Esophagus muscularis mucosa (tissue), 3 donors: ENCODE measurements around the gene SLC9A1.

Source experiments
- POLR2A ChIP-seq: fragments of 450-650 bp; IDR thresholded peaks from one replicate; pipeline ENCODE4 v1.6.1; 2017; ENCODE audit warnings: antibody characterized with exemption, moderate library complexity, mild to moderate bottlenecking, low read depth
- POLR2AphosphoS5 ChIP-seq, 2 donors: sonication (generic); formaldehyde crosslinking; IDR thresholded peaks; one replicate each; pipeline ENCODE4 v1.6.1; 2017; ENCODE audit warnings: antibody characterized with exemption in 2 of 2
- TF ChIP-seq, protein P1 (sequence below), 3 experiments: fragments of 200-600 bp in 2 of 3; fragments of 450-650 bp in 1 of 3; sonication (generic) in 2 of 3; IDR thresholded peaks; one replicate each; pipeline ENCODE4 v1.5.1; 2017 to 2019; ENCODE audit warnings: antibody characterized with exemption in 3 of 3, mild to moderate bottlenecking in 2 of 3, moderate library complexity in 1 of 3

DNA sequence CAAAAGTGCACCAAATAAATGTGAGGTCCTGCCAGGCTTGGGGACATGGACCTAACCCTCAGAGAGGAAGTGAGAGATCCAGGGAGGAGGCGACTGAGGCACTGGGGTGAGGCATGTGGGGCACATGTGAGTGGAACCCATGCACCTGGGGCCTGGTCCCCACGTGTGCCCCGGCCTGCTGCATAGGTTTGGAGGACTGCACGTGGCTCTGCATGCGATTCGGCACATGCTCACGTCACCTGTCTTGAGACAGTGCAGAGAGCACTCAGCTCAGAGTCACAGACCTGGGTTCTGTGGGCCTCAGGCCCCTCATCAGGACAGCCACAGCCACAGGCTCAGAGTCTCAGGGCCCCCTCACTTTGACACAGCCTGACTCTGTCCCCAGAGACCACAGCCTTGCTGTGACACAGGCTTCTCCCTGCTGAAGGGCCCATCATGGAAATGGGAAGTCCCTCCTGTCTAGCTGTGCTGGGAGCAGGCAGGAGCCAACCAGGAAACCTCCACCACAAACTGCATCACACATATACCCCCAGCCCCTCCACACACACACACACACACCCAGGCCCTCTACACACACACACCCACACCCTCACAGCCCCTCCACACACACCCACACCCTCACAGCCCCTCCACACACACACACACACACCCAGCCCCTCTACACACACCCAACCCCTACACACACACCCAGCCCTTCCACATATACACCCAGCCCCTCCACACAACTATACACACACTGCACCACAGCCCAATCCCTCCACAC, 48.2 kb downstream of the SLC9A1 start:
- TF ChIP-seq POLR2A (no peak), POLR2AphosphoS5 (IDR thresholded peaks at IDR 0.05) (no peak)
- TF ChIP-seq, protein P1, sequence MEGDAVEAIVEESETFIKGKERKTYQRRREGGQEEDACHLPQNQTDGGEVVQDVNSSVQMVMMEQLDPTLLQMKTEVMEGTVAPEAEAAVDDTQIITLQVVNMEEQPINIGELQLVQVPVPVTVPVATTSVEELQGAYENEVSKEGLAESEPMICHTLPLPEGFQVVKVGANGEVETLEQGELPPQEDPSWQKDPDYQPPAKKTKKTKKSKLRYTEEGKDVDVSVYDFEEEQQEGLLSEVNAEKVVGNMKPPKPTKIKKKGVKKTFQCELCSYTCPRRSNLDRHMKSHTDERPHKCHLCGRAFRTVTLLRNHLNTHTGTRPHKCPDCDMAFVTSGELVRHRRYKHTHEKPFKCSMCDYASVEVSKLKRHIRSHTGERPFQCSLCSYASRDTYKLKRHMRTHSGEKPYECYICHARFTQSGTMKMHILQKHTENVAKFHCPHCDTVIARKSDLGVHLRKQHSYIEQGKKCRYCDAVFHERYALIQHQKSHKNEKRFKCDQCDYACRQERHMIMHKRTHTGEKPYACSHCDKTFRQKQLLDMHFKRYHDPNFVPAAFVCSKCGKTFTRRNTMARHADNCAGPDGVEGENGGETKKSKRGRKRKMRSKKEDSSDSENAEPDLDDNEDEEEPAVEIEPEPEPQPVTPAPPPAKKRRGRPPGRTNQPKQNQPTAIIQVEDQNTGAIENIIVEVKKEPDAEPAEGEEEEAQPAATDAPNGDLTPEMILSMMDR (IDR thresholded peaks at IDR 0.05): no peak
